ENCODE results near the gene HLA-G.
"Not testable (repeated sequence)": the region's sequence is repeated elsewhere in the genome, so short reads cannot be mapped to it uniquely, and the experiment has no call there.

The HLA-G gene

GRCh38 chr6:29827579-29828470 lies at the start of gene HLA-G:
Gene HLA-G, plus strand, starts transcription at chr6:29827825. Its CDS starts 20 bp downstream, at chr6:29827845.
- TF ChIP-seq CTCF (IDR thresholded peaks at IDR 0.05), result no peak
- TF ChIP-seq ZFX (IDR thresholded peaks at IDR 0.05; ENCODE audit: borderline replicate concordance), result no peak
- H3K27ac ChIP-seq, result no peak within 1 kb of the TSS

GRCh38 chr6:29780019-29780698 lies 47.5 kb upstream of the HLA-G start:
- not testable (repeated sequence) for H3K27ac ChIP-seq

- no peak for TF ChIP-seq CTCF (IDR thresholded peaks at IDR 0.05)
- TF ChIP-seq ZFX (IDR thresholded peaks at IDR 0.05; ENCODE audit: borderline replicate concordance), result no peak
- no peak overlapping the region for H3K27ac ChIP-seq
These were observed 38.4 kb upstream of the HLA-G start for GRCh38 chr6:29789176-29789575.

DNA sequence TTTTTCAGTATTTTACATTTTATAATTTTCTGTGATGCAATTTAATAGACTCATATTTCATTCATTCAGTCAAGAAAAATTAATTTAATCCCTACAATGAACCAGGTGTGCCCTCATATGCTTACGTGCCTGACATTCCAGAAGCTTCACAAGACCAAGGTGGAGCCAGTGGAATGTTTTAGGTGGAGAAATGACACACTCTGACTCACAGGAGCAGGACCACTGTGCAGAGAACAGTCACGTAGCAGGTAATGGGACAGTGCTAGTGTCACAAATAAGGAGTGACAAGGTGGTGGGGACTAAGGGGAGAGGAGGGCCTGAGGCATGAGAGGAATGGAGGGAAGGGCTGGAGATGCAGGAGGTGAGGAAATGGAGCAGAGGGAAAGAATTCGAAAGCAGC lies 37.0 kb upstream of the HLA-G start:
- no peak overlapping the region for H3K27ac ChIP-seq
- TF ChIP-seq CTCF (IDR thresholded peaks at IDR 0.05) (no peak), ZFX (IDR thresholded peaks at IDR 0.05; ENCODE audit: borderline replicate concordance) (no peak)

- H3K27ac ChIP-seq, result no peak overlapping the region
- TF ChIP-seq ZFX (IDR thresholded peaks at IDR 0.05; ENCODE audit: borderline replicate concordance) (no peak), CTCF (IDR thresholded peaks at IDR 0.05) (no peak)
These were observed 36.5 kb upstream of the HLA-G start for GRCh38 chr6:29791162-29791561.

GRCh38 chr6:29791786-29792122 lies 35.9 kb upstream of the HLA-G start:
- no peak for TF ChIP-seq ZFX (IDR thresholded peaks at IDR 0.05; ENCODE audit: borderline replicate concordance)
- no peak for TF ChIP-seq CTCF (IDR thresholded peaks at IDR 0.05)
- H3K27ac ChIP-seq, result no peak overlapping the region

DNA sequence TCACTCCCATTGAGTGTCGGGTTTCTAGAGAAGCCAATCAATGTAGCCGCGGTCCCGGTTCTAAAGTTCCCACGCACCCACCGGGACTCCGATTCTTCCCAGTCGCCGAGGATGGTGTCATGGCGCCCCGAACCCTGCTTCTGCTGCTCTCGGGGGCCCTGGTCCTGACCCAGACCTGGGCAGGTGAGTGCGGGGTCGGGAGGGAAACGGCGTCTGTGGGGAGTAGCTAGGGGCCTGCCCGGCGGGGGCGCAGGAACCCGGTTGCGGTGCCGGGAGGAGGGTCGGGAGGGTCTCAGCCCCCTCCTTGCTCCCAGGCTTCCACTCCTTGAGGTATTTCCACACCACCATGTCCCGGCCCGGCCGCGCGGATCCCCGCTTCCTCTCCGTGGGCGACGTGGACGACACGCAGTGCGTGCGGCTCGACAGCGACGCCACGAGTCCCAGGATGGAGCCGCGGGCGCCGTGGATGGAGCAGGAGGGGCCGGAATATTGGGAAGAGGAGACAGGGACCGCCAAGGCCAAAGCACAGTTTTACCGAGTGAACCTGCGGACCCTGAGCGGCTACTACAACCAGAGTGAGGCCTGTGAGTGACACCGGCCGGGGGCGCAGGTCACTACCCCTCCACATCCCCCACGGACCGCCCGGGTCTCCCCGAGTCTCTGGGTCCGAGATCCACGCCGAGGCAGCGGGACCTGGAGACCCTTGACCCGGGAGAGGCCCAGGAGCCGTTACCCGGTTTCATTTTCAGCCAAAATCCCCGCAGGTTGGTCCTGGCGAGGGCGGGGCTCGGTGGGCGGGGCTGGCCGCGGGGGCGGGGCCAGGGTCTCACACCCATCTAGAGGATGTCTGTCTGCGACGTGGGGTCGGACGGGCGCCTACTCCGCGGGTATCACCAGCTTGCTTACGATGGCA lies 35.2 kb upstream of the HLA-G start:
- TF ChIP-seq ZFX (IDR thresholded peaks at IDR 0.05; ENCODE audit: borderline replicate concordance) (no peak), CTCF (IDR thresholded peaks at IDR 0.05) (peak; percentile 75)
- no peak overlapping the region for H3K27ac ChIP-seq

Measured in 22Rv1 (cell line).